T-cell (primary cell): Measurements from ENCODE around the gene HIPK4. TPM values are rescaled to one million over a fixed set of nuclear protein-coding genes. Genes with fewer than 3 reads are reported as not detected.
"Not testable (repeated sequence)": the region's sequence is repeated elsewhere in the genome, so short reads cannot be mapped to it uniquely, and the experiment has no call there.

ENCODE experiments used
- ATAC-seq, 4 experiments: fragments of 200-7000 bp in 3 of 4; fragments of 150-1000 bp in 1 of 4; cut with Tn5 transposase; replicated peaks in 1 of 4; 1 replicate in 3 of 4; 2 replicates in 1 of 4; pipeline ENCODE4 v1.10.0; 2021; ENCODE audit warnings: moderate library complexity in 3 of 4, mild to moderate bottlenecking in 2 of 4, moderate number of reproducible peaks in 1 of 4
- CTCF ChIA-PET, 2 donors: fragments of 300-600 bp; sonication (Branson Sonifier 250); formaldehyde crosslinking; loops; one replicate each; lab custom pipeline; 2022; ENCODE audit warnings: antibody characterized with exemption in 2 of 2; lab: Charles Lee
- POLR2A ChIA-PET, 2 donors: fragments of 300-600 bp; sonication (Branson Sonifier 250); formaldehyde crosslinking; loops; one replicate each; lab custom pipeline; 2022; ENCODE audit warnings: antibody characterized with exemption in 2 of 2; lab: Charles Lee
- DNase-seq, 35 experiments: peaks; one replicate each; pipeline versions ENCODE4 v3.0.0 to v3.0.0-alpha.2; 2013 to 2023
- H3K27ac ChIP-seq: one replicate; pipeline ENCODE4 v1.5.1; 2013; ENCODE audit warnings: low read length
- H3K27me3 ChIP-seq, 2 experiments: replicated peaks in 1 of 2; 1 replicate in 1 of 2; 2 replicates in 1 of 2; pipeline versions ENCODE4 v1.6.1 to v1.7.0; 2013; ENCODE audit warnings: low read length in 1 of 2, mixed read lengths in 1 of 2; ENCODE audit not compliant: control insufficient read depth in 2 of 2, insufficient read depth in 2 of 2; ENCODE audit errors: extremely low read depth in 1 of 2
- H3K36me3 ChIP-seq, 2 donors: 1 replicate in 1 of 2; 2 replicates in 1 of 2; pipeline versions ENCODE4 v1.6.1 to v1.7.0; 2013; ENCODE audit warnings: low read length in 1 of 2; ENCODE audit not compliant: control insufficient read depth in 2 of 2, insufficient read depth in 1 of 2; ENCODE audit errors: extremely low read depth in 1 of 2
- H3K4me1 ChIP-seq, 2 experiments: 1 replicate in 1 of 2; 2 replicates in 1 of 2; pipeline versions ENCODE4 v1.6.1 to v1.7.0; 2013; ENCODE audit warnings: low read length in 2 of 2, mixed read lengths in 1 of 2; ENCODE audit not compliant: insufficient read depth in 2 of 2, control insufficient read depth in 1 of 2; ENCODE audit errors: extremely low read depth in 1 of 2
- H3K4me3 ChIP-seq, 2 donors: 1 replicate in 1 of 2; 2 replicates in 1 of 2; pipeline versions ENCODE4 v1.5.1 to v1.7.0; 2013; ENCODE audit warnings: mild to moderate bottlenecking in 2 of 2, low read length in 1 of 2, moderate library complexity in 1 of 2; ENCODE audit not compliant: control insufficient read depth in 1 of 2; ENCODE audit errors: extremely low read depth in 1 of 2
- H3K9me3 ChIP-seq: 2 replicates; pipeline ENCODE4 v1.7.0; 2013
- H3K27ac Mint-ChIP-seq, 2 donors: one replicate each; pipeline ENCODE4 v1.8.0; 2020 to 2021; ENCODE audit warnings: mild to moderate bottlenecking in 2 of 2, mixed read lengths in 2 of 2
- H3K27me3 Mint-ChIP-seq, 2 donors: one replicate each; pipeline ENCODE4 v1.8.0; 2021 to 2022; ENCODE audit warnings: mixed read lengths in 2 of 2
- H3K36me3 Mint-ChIP-seq: one replicate; pipeline ENCODE4 v1.8.0; 2021; ENCODE audit warnings: mixed read lengths
- H3K4me1 Mint-ChIP-seq, 3 donors: one replicate each; pipeline ENCODE4 v1.8.0; 2020 to 2022; ENCODE audit warnings: mixed read lengths in 3 of 3, mild to moderate bottlenecking in 1 of 3
- H3K4me3 Mint-ChIP-seq, 3 donors: one replicate each; pipeline ENCODE4 v1.8.0; 2020 to 2022; ENCODE audit warnings: mild to moderate bottlenecking in 3 of 3, mixed read lengths in 3 of 3, moderate library complexity in 3 of 3
- H3K9me3 Mint-ChIP-seq, 3 donors: one replicate each; pipeline ENCODE4 v1.8.0; 2020 to 2022; ENCODE audit warnings: mixed read lengths in 3 of 3
- WGBS: methylation state at CpG from one replicate; pipeline ENCODE4 v1.1.5; 2013; ENCODE audit warnings: missing lambda C conversion rate; ENCODE audit not compliant: insufficient coverage; 5-methylcytosine and 5-hydroxymethylcytosine counted together
- total RNA-seq, 35 experiments: library from RNA in 6 of 35; stranded (reverse) in 6 of 35; fragments of 120-200 nt in 1 of 35; gene quantifications; one replicate each; pipeline versions ENCODE4 v1.2.1 to v1.2.4 and lab custom pipeline; 2013 to 2026

Gene HIPK4
- total RNA-seq, 5 donors from 2014 or later (not counting 1 experiment from before 2014, with no cell fraction given), result 0.16 to 0.20 (median 0.18) TPM; not detected in 1

DNA sequence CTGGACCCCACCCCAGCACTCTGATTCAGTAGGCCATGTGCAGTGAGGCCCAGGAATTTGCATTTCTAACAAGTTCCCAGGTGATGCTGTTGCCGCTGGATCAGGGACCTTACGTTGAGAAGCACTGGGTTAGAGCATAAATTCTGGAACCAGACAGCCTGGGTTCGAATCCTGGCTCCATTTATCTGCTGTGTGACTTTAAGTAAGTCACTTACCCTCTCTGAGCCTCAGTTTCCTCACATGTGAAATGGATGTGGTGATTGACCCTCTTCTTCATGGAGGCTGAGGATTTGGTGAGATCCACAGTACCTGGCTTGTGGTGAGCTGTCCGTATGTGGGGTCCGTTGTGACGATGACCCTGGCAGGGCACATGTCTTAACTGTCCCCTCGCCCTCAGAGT is 15.9 kb downstream of the HIPK4 start:
- POLR2A ChIA-PET, result no interaction called here
- Mint-ChIP-seq H3K4me3 (no peak overlapping the region), H3K9me3 (no peaks in the 10 kb centered on the region), H3K4me1 (peaks cover 5 to 10% (median 9%) of the 10 kb centered on the region in 3 donors), H3K27me3 (no peaks in the 10 kb centered on the region), H3K36me3 (peaks cover 33% of the 10 kb centered on the region), H3K27ac (no peak overlapping the region)
- Histone ChIP-seq H3K36me3 (peaks cover 17 to 39% of the 10 kb centered on the region in 2 donors), H3K4me1 (peaks cover 0 to 8% of the 10 kb centered on the region in 2 experiments), H3K9me3 (no peaks in the 10 kb centered on the region), H3K27ac (no peak overlapping the region), H3K4me3 (no peak overlapping the region), H3K27me3 (no peaks in the 10 kb centered on the region)
- DNase-seq, result no peak
- CTCF ChIA-PET, result no interaction called here
- WGBS, result 93% methylated on average over 7 of the region's 7 CpGs
- ATAC-seq, result no peak

DNA sequence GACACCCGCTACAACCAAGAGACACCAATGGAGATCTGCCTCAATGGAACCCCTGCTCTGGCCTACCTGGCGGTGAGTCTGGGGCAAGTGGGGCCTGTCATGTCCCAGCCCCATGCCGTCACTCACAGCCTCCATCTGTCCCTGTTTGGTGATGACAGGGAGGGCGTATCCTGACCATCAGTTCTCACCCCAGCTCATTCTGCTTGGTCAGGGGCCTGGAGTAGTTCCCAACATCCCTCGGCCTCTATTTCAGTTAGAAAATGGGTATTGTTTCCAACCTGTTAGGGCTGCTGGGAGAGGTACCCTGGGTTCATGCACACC is 18.2 kb downstream of the HIPK4 start:
- H3K36me3 ChIP-seq, result peaks cover 20 to 48% of the 10 kb centered on the region in 2 donors
- WGBS, result 100% methylated on average over 3 of the region's 5 CpGs

DNA sequence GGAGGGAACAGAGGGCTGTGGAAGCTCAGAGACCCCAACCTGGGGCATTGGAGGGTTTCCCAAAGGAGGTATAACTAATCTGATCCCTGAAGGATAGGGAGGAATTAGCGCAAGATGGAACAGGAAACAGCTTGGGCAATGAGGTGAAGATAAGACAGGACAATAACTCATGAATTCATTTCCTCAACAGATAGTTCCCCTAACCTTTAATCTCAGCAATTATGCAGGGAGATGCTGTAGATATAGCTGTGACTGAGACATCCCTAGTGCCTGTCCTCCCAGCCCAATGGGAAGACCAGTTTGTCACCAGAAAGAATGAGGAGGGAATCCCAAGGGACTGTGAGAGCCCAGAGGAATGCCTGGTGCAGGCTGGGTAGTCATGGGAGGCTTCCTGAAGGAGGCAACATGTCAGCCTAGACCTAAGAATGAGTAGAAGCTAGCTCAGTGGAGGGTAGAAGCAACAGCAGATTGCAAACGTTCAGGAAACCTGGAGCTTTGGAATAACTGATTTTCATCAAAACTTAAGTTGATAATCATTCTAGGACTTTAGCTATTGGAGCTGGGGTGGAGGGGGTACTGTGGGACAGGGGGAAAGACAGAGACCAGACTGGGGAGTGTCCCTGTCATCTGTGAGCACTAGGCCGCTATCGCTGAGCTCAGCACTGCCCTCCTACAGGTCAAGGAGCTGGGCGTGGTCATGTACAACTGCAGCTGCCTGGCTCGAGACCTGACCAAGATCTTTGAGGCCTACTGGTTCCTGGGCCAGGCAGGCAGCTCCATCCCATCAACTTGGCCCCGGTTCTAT is 18.8 kb downstream of the HIPK4 start:
- H3K36me3 Mint-ChIP-seq, result peaks cover 42% of the 10 kb centered on the region
- no peak overlapping the region for H3K4me3 Mint-ChIP-seq
- ATAC-seq (no peak), DNase-seq (no peak)
- 94% methylated on average over 6 of the region's 7 CpGs for WGBS
- H3K27ac Mint-ChIP-seq, result no peak overlapping the region
- CTCF ChIA-PET, result interaction anchor here in 1 of 2 donors (0.5 kb wide), 1 partner anchor 1307 kb away, joined by 7 read pairs; no protein-coding TSS in a partner anchor
- H3K4me1 Mint-ChIP-seq, result peaks cover 5 to 10% (median 9%) of the 10 kb centered on the region in 3 donors
- H3K4me1 ChIP-seq, result peaks cover 0 to 8% of the 10 kb centered on the region in 2 experiments
- H3K9me3 ChIP-seq, result no peaks in the 10 kb centered on the region
- no peaks in the 10 kb centered on the region for H3K9me3 Mint-ChIP-seq
- H3K27ac ChIP-seq, result no peak overlapping the region
- H3K27me3 Mint-ChIP-seq, result no peaks in the 10 kb centered on the region
- peaks cover 16 to 53% of the 10 kb centered on the region in 2 donors for H3K36me3 ChIP-seq
- POLR2A ChIA-PET, result no interaction called here
- H3K27me3 ChIP-seq, result no peaks in the 10 kb centered on the region
- no peak overlapping the region for H3K4me3 ChIP-seq

More for the DNA sequence above, 18.2 kb downstream of the HIPK4 start:
- no peak overlapping the region for H3K4me3 Mint-ChIP-seq
- H3K36me3 Mint-ChIP-seq, result peaks cover 41% of the 10 kb centered on the region
- Histone ChIP-seq H3K27ac (no peak overlapping the region), H3K27me3 (no peaks in the 10 kb centered on the region), H3K4me1 (peaks cover 0 to 8% of the 10 kb centered on the region in 2 experiments), H3K9me3 (no peaks in the 10 kb centered on the region), H3K4me3 (no peak overlapping the region)
- ATAC-seq (no peak), DNase-seq (no peak)
- ChIA-PET POLR2A (no interaction called here), CTCF (interaction anchor here in 1 of 2 donors (0.5 kb wide), 1 partner anchor 1307 kb away, joined by 7 read pairs; no protein-coding TSS in a partner anchor)
- H3K27ac Mint-ChIP-seq, result no peak overlapping the region
- no peaks in the 10 kb centered on the region for H3K27me3 Mint-ChIP-seq
- no peaks in the 10 kb centered on the region for H3K9me3 Mint-ChIP-seq
- peaks cover 5 to 10% (median 9%) of the 10 kb centered on the region in 3 donors for H3K4me1 Mint-ChIP-seq

DNA sequence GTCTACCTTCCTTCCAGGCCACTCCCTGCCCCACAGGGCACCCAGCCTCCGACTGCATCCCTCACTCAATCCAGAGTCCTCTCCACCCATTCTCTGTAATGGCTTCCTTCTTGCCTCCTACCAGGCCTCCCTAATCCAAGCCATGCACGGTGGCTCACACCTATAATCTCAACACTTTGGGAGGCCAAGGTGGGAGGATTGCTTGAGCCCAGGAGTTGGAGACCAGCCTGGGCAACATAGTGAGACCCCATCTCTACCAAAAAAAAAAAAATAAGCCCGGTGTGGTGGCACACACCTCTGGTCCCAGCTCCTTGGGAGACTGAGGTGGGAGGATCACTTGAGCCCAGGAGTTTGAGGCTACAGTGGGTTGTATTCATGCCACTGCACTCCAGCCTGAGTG is 19.7 kb downstream of the HIPK4 start:
- ATAC-seq, CTCF ChIA-PET, H3K4me3 ChIP-seq, H3K4me1 ChIP-seq, H3K27ac ChIP-seq, H3K9me3 ChIP-seq, H3K27me3 ChIP-seq, DNase-seq, POLR2A ChIA-PET, H3K9me3 Mint-ChIP-seq, H3K27me3 Mint-ChIP-seq, H3K27ac Mint-ChIP-seq, H3K4me3 Mint-ChIP-seq: not testable (repeated sequence)
- peaks cover 16 to 51% of the 10 kb centered on the region in 2 donors for H3K36me3 ChIP-seq
- Mint-ChIP-seq H3K36me3 (peaks cover 39% of the 10 kb centered on the region), H3K4me1 (peaks cover 8 to 14% (median 12%) of the 10 kb centered on the region in 3 donors)
- WGBS, result 71% methylated on average over 1 of the region's 3 CpGs

DNA sequence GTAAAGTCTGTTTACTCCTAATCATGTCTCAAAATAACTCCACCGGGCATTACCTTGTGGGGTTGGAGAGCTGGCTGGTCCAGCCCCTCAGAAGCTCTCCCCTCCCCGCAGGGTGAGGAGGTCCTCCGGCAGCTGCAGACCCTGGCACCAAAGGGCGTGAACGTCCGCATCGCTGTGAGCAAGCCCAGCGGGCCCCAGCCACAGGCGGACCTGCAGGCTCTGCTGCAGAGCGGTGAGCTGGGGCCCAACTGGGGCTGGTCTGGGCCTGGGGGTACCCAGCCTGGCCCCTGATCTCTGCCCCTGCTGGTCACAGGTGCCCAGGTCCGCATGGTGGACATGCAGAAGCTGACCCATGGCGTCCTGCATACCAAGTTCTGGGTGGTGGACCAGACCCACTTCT is 20.2 kb downstream of the HIPK4 start:
- H3K9me3 Mint-ChIP-seq, result no peaks in the 10 kb centered on the region
- ATAC-seq (no peak), DNase-seq (no peak)
- H3K27me3 Mint-ChIP-seq, result no peaks in the 10 kb centered on the region
- ChIA-PET POLR2A (no interaction called here), CTCF (no interaction called here)
- H3K36me3 ChIP-seq, result peaks cover 16 to 51% of the 10 kb centered on the region in 2 donors
- no peak overlapping the region for H3K27ac Mint-ChIP-seq
- H3K36me3 Mint-ChIP-seq, result peaks cover 38% of the 10 kb centered on the region
- WGBS, result 87% methylated on average over 12 of the region's 12 CpGs
- H3K4me3 Mint-ChIP-seq, result no peak overlapping the region
- H3K27ac ChIP-seq, result no peak overlapping the region
- H3K9me3 ChIP-seq, result no peaks in the 10 kb centered on the region
- no peaks in the 10 kb centered on the region for H3K27me3 ChIP-seq
- H3K4me1 ChIP-seq, result peaks cover 5% of the 10 kb centered on the region in 2 experiments
- H3K4me3 ChIP-seq, result no peak overlapping the region
- H3K4me1 Mint-ChIP-seq, result peaks cover 12 to 15% (median 14%) of the 10 kb centered on the region in 3 donors

DNA sequence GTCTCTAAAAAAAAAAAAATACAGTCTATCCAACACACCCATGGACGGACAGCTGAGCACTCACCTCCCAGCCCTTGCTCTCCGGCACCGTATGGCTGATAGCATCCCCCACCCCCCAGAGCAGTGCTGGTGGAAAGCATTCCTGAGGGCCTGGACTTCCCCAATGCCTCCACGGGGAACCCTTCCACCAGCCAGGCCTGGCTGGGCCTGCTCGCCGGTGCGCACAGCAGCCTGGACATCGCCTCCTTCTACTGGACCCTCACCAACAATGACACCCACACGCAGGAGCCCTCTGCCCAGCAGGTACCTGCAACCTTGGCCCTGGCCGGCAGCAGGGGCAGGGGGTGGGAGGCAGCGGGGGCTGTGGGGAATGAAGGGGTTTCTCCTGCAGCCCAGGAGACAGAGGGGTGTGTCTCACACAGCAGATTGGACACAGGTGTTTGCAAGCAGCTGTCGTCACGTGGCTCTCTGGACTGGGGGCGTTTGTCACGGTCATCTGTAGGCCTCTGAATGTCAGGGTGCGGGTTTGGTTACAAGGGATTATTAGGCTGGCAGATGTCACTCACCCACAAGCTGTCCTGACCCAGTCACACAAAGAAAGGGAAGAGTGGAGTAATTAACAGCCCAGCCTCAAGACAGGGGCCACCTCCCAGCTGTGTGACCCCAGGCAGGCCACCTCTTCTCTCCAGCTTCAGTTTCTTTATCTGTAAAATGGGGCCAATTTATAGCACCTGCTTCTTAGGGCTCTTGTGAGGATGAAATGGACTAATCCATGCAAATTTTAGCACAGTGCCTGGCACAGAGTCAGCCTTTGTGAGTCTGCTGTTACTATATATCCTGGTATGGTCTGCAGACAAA is 22.2 kb downstream of the HIPK4 start:
- H3K27ac Mint-ChIP-seq, result no peak overlapping the region
- ChIA-PET POLR2A (no interaction called here), CTCF (interaction anchor here in 1 of 2 donors (0.6 kb wide), 1 partner anchor 22 kb away, joined by 4 read pairs; no protein-coding TSS in a partner anchor)
- Histone ChIP-seq H3K4me3 (no peak overlapping the region), H3K9me3 (no peaks in the 10 kb centered on the region), H3K27ac (no peak overlapping the region), H3K27me3 (no peaks in the 10 kb centered on the region), H3K36me3 (peaks cover 10 to 42% of the 10 kb centered on the region in 2 donors), H3K4me1 (peaks cover 6 to 7% of the 10 kb centered on the region in 2 experiments)
- DNase-seq (no peak), ATAC-seq (no peak)
- H3K27me3 Mint-ChIP-seq, result no peaks in the 10 kb centered on the region
- H3K36me3 Mint-ChIP-seq, result peaks cover 29% of the 10 kb centered on the region
- H3K9me3 Mint-ChIP-seq, result no peaks in the 10 kb centered on the region
- peaks cover 13 to 17% (median 15%) of the 10 kb centered on the region in 3 donors for H3K4me1 Mint-ChIP-seq
- 95% methylated on average over 8 of the region's 16 CpGs for WGBS
- no peak overlapping the region for H3K4me3 Mint-ChIP-seq
